ENCODE measurements around the gene SLC39A11.

DNA sequence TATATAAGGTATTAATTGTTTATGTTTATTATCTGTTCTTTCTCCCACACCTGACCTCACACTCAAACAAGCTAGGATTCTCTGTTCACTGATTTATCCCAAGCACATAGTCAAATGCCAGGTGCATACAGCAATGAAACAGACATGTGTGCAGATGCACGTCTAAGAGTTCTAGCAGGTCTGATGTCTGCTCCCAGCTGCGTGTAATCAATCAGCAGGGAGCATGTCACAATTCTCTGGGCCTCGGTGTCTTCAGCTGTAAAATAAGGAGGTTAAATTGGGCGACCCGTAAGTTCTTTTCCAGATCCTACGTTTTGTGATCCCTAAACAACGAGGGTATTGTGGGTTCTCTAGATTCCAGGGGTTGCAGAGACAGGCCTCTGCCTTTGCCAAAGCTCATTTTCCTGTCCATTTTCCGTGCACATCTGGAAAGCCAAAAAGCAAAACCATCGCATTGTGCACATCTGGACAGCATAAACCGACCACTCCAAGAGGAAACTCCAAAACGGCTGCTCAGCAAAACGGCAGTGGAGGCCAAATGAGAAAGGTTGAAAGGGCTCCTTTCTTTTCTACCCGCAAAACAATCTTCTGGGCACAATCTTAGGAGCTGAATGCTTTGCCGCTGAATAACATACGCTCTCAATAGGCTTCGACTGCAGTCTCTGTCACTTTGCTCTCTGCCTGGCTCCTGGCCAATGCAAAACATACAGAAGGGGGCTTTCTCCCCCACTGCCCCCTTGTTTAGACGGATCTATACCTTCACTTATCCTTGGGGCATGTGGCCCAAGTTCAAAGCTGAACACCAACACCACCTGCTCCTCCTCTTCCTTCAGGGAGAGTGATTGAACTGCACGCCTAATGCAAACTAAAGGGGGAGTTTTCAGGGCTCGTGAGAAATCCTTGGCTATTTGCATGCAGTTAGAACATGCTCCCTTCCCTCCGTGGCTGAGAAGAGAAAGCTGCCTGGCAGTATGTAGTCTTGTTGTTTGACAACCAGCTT is 426.3 kb downstream of the SLC39A11 start:
- TF ChIP-seq, protein P1, sequence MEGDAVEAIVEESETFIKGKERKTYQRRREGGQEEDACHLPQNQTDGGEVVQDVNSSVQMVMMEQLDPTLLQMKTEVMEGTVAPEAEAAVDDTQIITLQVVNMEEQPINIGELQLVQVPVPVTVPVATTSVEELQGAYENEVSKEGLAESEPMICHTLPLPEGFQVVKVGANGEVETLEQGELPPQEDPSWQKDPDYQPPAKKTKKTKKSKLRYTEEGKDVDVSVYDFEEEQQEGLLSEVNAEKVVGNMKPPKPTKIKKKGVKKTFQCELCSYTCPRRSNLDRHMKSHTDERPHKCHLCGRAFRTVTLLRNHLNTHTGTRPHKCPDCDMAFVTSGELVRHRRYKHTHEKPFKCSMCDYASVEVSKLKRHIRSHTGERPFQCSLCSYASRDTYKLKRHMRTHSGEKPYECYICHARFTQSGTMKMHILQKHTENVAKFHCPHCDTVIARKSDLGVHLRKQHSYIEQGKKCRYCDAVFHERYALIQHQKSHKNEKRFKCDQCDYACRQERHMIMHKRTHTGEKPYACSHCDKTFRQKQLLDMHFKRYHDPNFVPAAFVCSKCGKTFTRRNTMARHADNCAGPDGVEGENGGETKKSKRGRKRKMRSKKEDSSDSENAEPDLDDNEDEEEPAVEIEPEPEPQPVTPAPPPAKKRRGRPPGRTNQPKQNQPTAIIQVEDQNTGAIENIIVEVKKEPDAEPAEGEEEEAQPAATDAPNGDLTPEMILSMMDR (IDR thresholded peaks at IDR 0.05; ENCODE audit: low read depth, low read length), result no peak
- TF ChIP-seq EZH2phosphoT487 (IDR thresholded peaks at IDR 0.05; ENCODE audit: low read depth), result no peak

All from OCI-LY3 (cell line).